Gastrocnemius medialis (tissue), 4 donors: ENCODE data around the gene GALNT18.

Source experiments
- CTCF ChIP-seq, 5 experiments: fragments of 450-650 bp in 3 of 5; fragments of 200-600 bp in 2 of 5; sonication (generic) in 2 of 5; IDR thresholded peaks in 4 of 5; conservative IDR thresholded peaks in 1 of 5; 1 replicate in 4 of 5; 2 replicates in 1 of 5; pipeline ENCODE4 v1.5.1; 2016 to 2019; ENCODE audit warnings: antibody characterized with exemption in 5 of 5, mild to moderate bottlenecking in 3 of 5, moderate library complexity in 3 of 5
- POLR2A ChIP-seq, 2 donors: fragments of 450-650 bp; IDR thresholded peaks; one replicate each; pipeline ENCODE4 v1.6.1; 2017; ENCODE audit warnings: antibody characterized with exemption in 2 of 2, mild to moderate bottlenecking in 2 of 2, moderate library complexity in 2 of 2

DNA sequence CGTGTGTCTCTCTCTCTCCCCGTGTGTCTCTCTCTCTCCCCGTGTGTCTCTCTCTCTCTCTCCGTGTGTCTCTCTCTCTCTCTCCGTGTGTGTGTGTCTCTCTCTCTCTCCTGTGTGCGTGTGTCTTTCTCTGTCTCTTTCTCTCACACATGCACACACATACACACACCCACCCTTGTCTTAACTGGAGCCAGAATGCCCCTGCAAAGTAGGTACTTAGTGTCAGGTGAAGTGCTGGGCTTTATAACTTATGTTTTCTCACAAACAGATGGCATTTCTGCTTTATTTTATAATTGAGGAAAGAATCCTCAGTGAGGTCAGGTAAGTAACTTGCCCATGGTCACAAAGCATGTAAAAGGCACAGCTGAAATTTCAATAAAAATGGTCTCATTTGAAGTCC is 374.7 kb downstream of the GALNT18 start:
- TF ChIP-seq CTCF (IDR thresholded peaks at IDR 0.05 in 4 of 5, conservative IDR thresholded peaks at IDR 0.05 in 1 of 5), result no peak
- no peak for TF ChIP-seq POLR2A (IDR thresholded peaks at IDR 0.05)
